H9 (cell line): Measurements from ENCODE around the gene MAGI1. TPM values are rescaled to one million over a fixed set of nuclear protein-coding genes. Genes with fewer than 3 reads are reported as not detected.

Experiments used
- DNase-seq: peaks from one replicate; pipeline ENCODE4 v3.0.0-alpha.2; 2017
- H2AFZ ChIP-seq: one replicate; pipeline ENCODE4 v1.6.1; 2013; ENCODE audit warnings: mild to moderate bottlenecking, low read length, control low read depth, moderate library complexity
- H2AK5ac ChIP-seq: 2 replicates; pipeline ENCODE4 v1.6.1; 2013; ENCODE audit warnings: low read length, control low read depth, mixed read lengths; ENCODE audit not compliant: insufficient read length
- H2BK120ac ChIP-seq: one replicate; pipeline ENCODE4 v1.6.1; 2013; ENCODE audit warnings: low read depth, mild to moderate bottlenecking, low read length, control low read depth, inconsistent platforms; ENCODE audit not compliant: poor library complexity, severe bottlenecking
- H2BK12ac ChIP-seq: 2 replicates; pipeline ENCODE4 v1.6.1; 2013; ENCODE audit warnings: low read length, control low read depth, mixed read lengths, low read depth; ENCODE audit not compliant: insufficient read length
- H2BK15ac ChIP-seq: 2 replicates; pipeline ENCODE4 v1.6.1; 2013; ENCODE audit warnings: low read depth, low read length, control low read depth
- H2BK20ac ChIP-seq: one replicate; pipeline ENCODE4 v1.6.1; 2013; ENCODE audit warnings: low read depth, mild to moderate bottlenecking, low read length, control low read depth, inconsistent platforms; ENCODE audit not compliant: poor library complexity, severe bottlenecking
- H2BK5ac ChIP-seq: 2 replicates; pipeline ENCODE4 v1.6.1; 2013; ENCODE audit warnings: low read length, control low read depth, mixed read lengths; ENCODE audit not compliant: insufficient read length
- H3K14ac ChIP-seq: 2 replicates; pipeline ENCODE4 v1.6.1; 2013; ENCODE audit warnings: low read length, control low read depth; ENCODE audit not compliant: insufficient read depth
- H3K18ac ChIP-seq: 2 replicates; pipeline ENCODE4 v1.6.1; 2013; ENCODE audit warnings: low read depth, mild to moderate bottlenecking, mixed read lengths, low read length, control low read depth; ENCODE audit not compliant: insufficient read length
- H3K23ac ChIP-seq: 2 replicates; pipeline ENCODE4 v1.6.1; 2013; ENCODE audit warnings: low read length, control low read depth, mixed read lengths, low read depth; ENCODE audit not compliant: insufficient read length
- H3K23me2 ChIP-seq: 2 replicates; pipeline ENCODE4 v1.6.1; 2013; ENCODE audit warnings: low read depth, mild to moderate bottlenecking, mixed read lengths, low read length, control low read depth; ENCODE audit not compliant: insufficient read length, poor library complexity, severe bottlenecking
- H3K27ac ChIP-seq: 2 replicates; pipeline ENCODE4 v1.5.1; 2013; ENCODE audit warnings: low read length, control low read depth, mixed read lengths, low read depth; ENCODE audit not compliant: insufficient read length
- H3K27me3 ChIP-seq: 2 replicates; pipeline ENCODE4 v1.6.1; 2013; ENCODE audit warnings: low read length, control low read depth, inconsistent platforms; ENCODE audit not compliant: insufficient read depth
- H3K4ac ChIP-seq: 2 replicates; pipeline ENCODE4 v1.6.1; 2013; ENCODE audit warnings: low read depth, mild to moderate bottlenecking, control low read depth, inconsistent platforms, low read length, moderate library complexity
- H3K4me1 ChIP-seq: 2 replicates; pipeline ENCODE4 v1.6.1; 2013; ENCODE audit warnings: low read length, control low read depth, inconsistent platforms; ENCODE audit not compliant: insufficient read depth
- H3K4me2 ChIP-seq: 2 replicates; pipeline ENCODE4 v1.6.1; 2013; ENCODE audit warnings: low read length, control low read depth, mixed read lengths; ENCODE audit not compliant: insufficient read length, insufficient read depth
- H3K56ac ChIP-seq: 2 replicates; pipeline ENCODE4 v1.6.1; 2013; ENCODE audit warnings: low read depth, mild to moderate bottlenecking, mixed read lengths, low read length, control low read depth; ENCODE audit not compliant: insufficient read length
- H3K79me1 ChIP-seq: 2 replicates; pipeline ENCODE4 v1.6.1; 2013; ENCODE audit warnings: low read depth, mild to moderate bottlenecking, moderate library complexity, low read length, control low read depth, inconsistent platforms; ENCODE audit not compliant: insufficient read depth, poor library complexity, severe bottlenecking
- H3K79me2 ChIP-seq: 2 replicates; pipeline ENCODE4 v1.6.1; 2013; ENCODE audit warnings: low read length, control low read depth, inconsistent platforms; ENCODE audit not compliant: insufficient read depth
- H3K9ac ChIP-seq: 2 replicates; pipeline ENCODE4 v1.6.1; 2013; ENCODE audit warnings: low read length, control low read depth, mixed read lengths; ENCODE audit not compliant: insufficient read length; ENCODE audit errors: extremely low read depth
- H3K9me3 ChIP-seq: one replicate; pipeline ENCODE4 v1.6.1; 2013; ENCODE audit warnings: low read depth, low read length, inconsistent platforms; ENCODE audit not compliant: control insufficient read depth
- H3T11ph ChIP-seq: one replicate; pipeline ENCODE4 v1.6.1; 2013; ENCODE audit warnings: mild to moderate bottlenecking, low read length, control low read depth, inconsistent platforms
- H4K20me1 ChIP-seq: one replicate; pipeline ENCODE4 v1.6.1; 2013; ENCODE audit not compliant: control insufficient read depth, insufficient read length, insufficient read depth
- H4K5ac ChIP-seq: 2 replicates; pipeline ENCODE4 v1.6.1; 2013; ENCODE audit warnings: low read depth, mild to moderate bottlenecking, mixed read lengths, low read length, control low read depth; ENCODE audit not compliant: insufficient read length
- H4K8ac ChIP-seq: replicated peaks from 2 replicates; pipeline ENCODE4 v1.6.1; 2013; ENCODE audit warnings: low read length, control low read depth, mixed read lengths, low read depth; ENCODE audit not compliant: insufficient read length
- H4K91ac ChIP-seq: 2 replicates; pipeline ENCODE4 v1.6.1; 2013; ENCODE audit warnings: low read depth, mild to moderate bottlenecking, moderate library complexity, mixed read lengths, low read length, control low read depth; ENCODE audit not compliant: insufficient read length
- H3K27ac Mint-ChIP-seq, 3 experiments: 2 replicates in 2 of 3; 3 replicates in 1 of 3; pipeline ENCODE4 v1.8.0; 2020 to 2021; ENCODE audit warnings: mixed read lengths in 3 of 3, mild to moderate bottlenecking in 1 of 3, moderate library complexity in 1 of 3
- H3K27me3 Mint-ChIP-seq: 2 replicates; pipeline ENCODE4 v1.8.0; 2021; ENCODE audit warnings: low read depth, mild to moderate bottlenecking, moderate library complexity, mixed read lengths
- H3K36me3 Mint-ChIP-seq, 3 experiments: 2 replicates in 2 of 3; 3 replicates in 1 of 3; pipeline ENCODE4 v1.8.0; 2020 to 2021; ENCODE audit warnings: low read depth in 3 of 3, mixed read lengths in 3 of 3; ENCODE audit not compliant: insufficient read depth in 1 of 3
- H3K4me1 Mint-ChIP-seq, 2 experiments: 2 replicates each; pipeline ENCODE4 v1.8.0; 2020; ENCODE audit warnings: mixed read lengths in 2 of 2
- H3K4me3 Mint-ChIP-seq, 2 experiments: 2 replicates in 1 of 2; 3 replicates in 1 of 2; pipeline ENCODE4 v1.8.0; 2020 to 2021; ENCODE audit warnings: mild to moderate bottlenecking in 2 of 2, mixed read lengths in 2 of 2, moderate library complexity in 1 of 2
- H3K9me3 Mint-ChIP-seq, 2 experiments: 2 replicates in 1 of 2; 3 replicates in 1 of 2; pipeline ENCODE4 v1.8.0; 2020; ENCODE audit warnings: mild to moderate bottlenecking in 2 of 2, mixed read lengths in 2 of 2, moderate library complexity in 1 of 2
- WGBS: extraction: QIAGEN DNeasy Blood & Tissue Kit; methylation state at CpG from one replicate; pipeline ENCODE4 v1.1.7; 2013; ENCODE audit warnings: missing lambda C conversion rate, low lambda C conversion rate, mixed read lengths; ENCODE audit not compliant: insufficient read length; ENCODE audit errors: extremely low coverage; 5-methylcytosine and 5-hydroxymethylcytosine counted together
- total RNA-seq: library from RNA; stranded (reverse); gene quantifications from 2 replicates; pipeline ENCODE4 v1.2.1, GENCODE V29; 2021
- TF ChIP-seq, protein P1 (sequence below): fragments of 200-600 bp; sonication (generic); conservative IDR thresholded peaks from 3 replicates; pipeline ENCODE4 v1.8.0; 2021; ENCODE audit warnings: antibody characterized with exemption, mild to moderate bottlenecking

MAGI1 gene
- total RNA-seq, 1 experiment from 2014 or later: 65.7 TPM

DNA sequence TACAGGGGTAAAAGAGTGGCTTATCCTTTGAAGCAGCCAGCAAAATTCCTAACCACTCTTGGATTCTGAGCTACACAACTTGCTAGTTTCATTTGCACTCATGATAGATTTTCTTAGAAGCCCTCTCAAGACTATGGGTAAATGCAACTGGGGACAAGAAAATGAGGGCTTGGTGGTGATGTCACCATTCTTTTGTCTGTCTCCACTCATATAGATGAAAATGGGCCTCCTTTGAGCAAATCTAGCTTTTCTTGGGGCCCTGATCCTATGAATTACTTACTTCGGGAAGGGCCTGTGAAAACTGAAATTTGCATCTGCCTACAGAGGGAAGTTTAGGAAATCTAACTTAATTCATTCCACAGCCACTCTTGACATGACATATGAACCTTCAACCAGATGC, 486.3 kb downstream of the MAGI1 start:
- no peak overlapping the region for H3K4ac ChIP-seq
- no peak overlapping the region for H4K5ac ChIP-seq
- no peak for DNase-seq
- no peak overlapping the region for H2AK5ac ChIP-seq
- no peak overlapping the region for H2BK20ac ChIP-seq
- no peaks in the 10 kb centered on the region for H3K9me3 ChIP-seq
- H3K4me3 Mint-ChIP-seq: no peak overlapping the region
- no peaks in the 10 kb centered on the region; the same call in 1 of the 2 replicates for H3K4me1 ChIP-seq
- no peak overlapping the region for H3K14ac ChIP-seq
- peaks cover 7% of the 10 kb centered on the region for H3K23me2 ChIP-seq
- no peak overlapping the region for H3K56ac ChIP-seq
- H3K79me1 ChIP-seq: no peaks in the 10 kb centered on the region
- peaks cover 9% of the 10 kb centered on the region; the same call in 1 of the 2 replicates for H3K79me2 ChIP-seq
- H4K8ac ChIP-seq: no peak overlapping the region
- no peak overlapping the region for H3K27ac ChIP-seq
- H3K23ac ChIP-seq: no peak overlapping the region
- peak overlapping the region in 1 of 3 experiments; percentile 55; a peak in 1 of 7 replicates for H3K27ac Mint-ChIP-seq
- H2BK5ac ChIP-seq: no peak overlapping the region
- H2BK12ac ChIP-seq: no peak overlapping the region
- H3K4me1 Mint-ChIP-seq: peaks cover 46 to 57% of the 10 kb centered on the region in 2 experiments
- H2BK120ac ChIP-seq: no peak overlapping the region
- H4K91ac ChIP-seq: no peak overlapping the region
- no peak overlapping the region for H3K18ac ChIP-seq
- peaks cover 10% of the 10 kb centered on the region for H3K27me3 Mint-ChIP-seq
- no peaks in the 10 kb centered on the region for H3K27me3 ChIP-seq
- H2AFZ ChIP-seq: no peak overlapping the region
- no CpG with 5 or more reads among the region's 1 CpG for WGBS
- no peaks in the 10 kb centered on the region for H3K9me3 Mint-ChIP-seq
- H4K20me1 ChIP-seq: no peaks in the 10 kb centered on the region
- no peak overlapping the region for H3K9ac ChIP-seq
- no peak overlapping the region for H3K4me2 ChIP-seq
- H3K36me3 Mint-ChIP-seq: no peaks in the 10 kb centered on the region
- no peak overlapping the region for H2BK15ac ChIP-seq
- TF ChIP-seq, protein P1, sequence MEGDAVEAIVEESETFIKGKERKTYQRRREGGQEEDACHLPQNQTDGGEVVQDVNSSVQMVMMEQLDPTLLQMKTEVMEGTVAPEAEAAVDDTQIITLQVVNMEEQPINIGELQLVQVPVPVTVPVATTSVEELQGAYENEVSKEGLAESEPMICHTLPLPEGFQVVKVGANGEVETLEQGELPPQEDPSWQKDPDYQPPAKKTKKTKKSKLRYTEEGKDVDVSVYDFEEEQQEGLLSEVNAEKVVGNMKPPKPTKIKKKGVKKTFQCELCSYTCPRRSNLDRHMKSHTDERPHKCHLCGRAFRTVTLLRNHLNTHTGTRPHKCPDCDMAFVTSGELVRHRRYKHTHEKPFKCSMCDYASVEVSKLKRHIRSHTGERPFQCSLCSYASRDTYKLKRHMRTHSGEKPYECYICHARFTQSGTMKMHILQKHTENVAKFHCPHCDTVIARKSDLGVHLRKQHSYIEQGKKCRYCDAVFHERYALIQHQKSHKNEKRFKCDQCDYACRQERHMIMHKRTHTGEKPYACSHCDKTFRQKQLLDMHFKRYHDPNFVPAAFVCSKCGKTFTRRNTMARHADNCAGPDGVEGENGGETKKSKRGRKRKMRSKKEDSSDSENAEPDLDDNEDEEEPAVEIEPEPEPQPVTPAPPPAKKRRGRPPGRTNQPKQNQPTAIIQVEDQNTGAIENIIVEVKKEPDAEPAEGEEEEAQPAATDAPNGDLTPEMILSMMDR: no peak
- no peak overlapping the region for H3T11ph ChIP-seq
